Mesothelial cell of epicardium (in vitro differentiated cells): ENCODE measurements around the gene OR5K1. TPM values are rescaled to one million over a fixed set of nuclear protein-coding genes. Genes with fewer than 3 reads are reported as not detected.

ENCODE experiments used
- DNase-seq, 2 experiments: peaks; one replicate each; pipeline ENCODE4 v3.0.0; 2021; ENCODE audit warnings: low spot score in 2 of 2; ENCODE audit not compliant: unreplicated experiment in 2 of 2
- H3K27ac Mint-ChIP-seq: 2 replicates; pipeline ENCODE4 v1.8.0; 2021; ENCODE audit warnings: mixed read lengths
- H3K27me3 Mint-ChIP-seq: 2 replicates; pipeline ENCODE4 v1.8.0; 2021; ENCODE audit warnings: low read depth, mixed read lengths
- H3K36me3 Mint-ChIP-seq: 2 replicates; pipeline ENCODE4 v1.8.0; 2021; ENCODE audit warnings: mixed read lengths
- H3K4me1 Mint-ChIP-seq: 2 replicates; pipeline ENCODE4 v1.8.0; 2021; ENCODE audit warnings: mixed read lengths
- H3K4me3 Mint-ChIP-seq: 2 replicates; pipeline ENCODE4 v1.8.0; 2021; ENCODE audit warnings: mild to moderate bottlenecking, moderate library complexity, mixed read lengths
- H3K9me3 Mint-ChIP-seq: 2 replicates; pipeline ENCODE4 v1.8.0; 2021; ENCODE audit warnings: mixed read lengths
- total RNA-seq: library from RNA; stranded (reverse); gene quantifications from 3 replicates; pipeline ENCODE4 v1.2.1, GENCODE V29; 2021
- TF ChIP-seq, protein P1 (sequence below): fragments of 200-600 bp; sonication (generic); IDR thresholded peaks from one replicate; pipeline ENCODE4 v1.5.0; 2021; ENCODE audit warnings: antibody characterized with exemption; ENCODE audit not compliant: unreplicated experiment

OR5K1 gene
- total RNA-seq, 1 donor from 2014 or later, result not detected

DNA sequence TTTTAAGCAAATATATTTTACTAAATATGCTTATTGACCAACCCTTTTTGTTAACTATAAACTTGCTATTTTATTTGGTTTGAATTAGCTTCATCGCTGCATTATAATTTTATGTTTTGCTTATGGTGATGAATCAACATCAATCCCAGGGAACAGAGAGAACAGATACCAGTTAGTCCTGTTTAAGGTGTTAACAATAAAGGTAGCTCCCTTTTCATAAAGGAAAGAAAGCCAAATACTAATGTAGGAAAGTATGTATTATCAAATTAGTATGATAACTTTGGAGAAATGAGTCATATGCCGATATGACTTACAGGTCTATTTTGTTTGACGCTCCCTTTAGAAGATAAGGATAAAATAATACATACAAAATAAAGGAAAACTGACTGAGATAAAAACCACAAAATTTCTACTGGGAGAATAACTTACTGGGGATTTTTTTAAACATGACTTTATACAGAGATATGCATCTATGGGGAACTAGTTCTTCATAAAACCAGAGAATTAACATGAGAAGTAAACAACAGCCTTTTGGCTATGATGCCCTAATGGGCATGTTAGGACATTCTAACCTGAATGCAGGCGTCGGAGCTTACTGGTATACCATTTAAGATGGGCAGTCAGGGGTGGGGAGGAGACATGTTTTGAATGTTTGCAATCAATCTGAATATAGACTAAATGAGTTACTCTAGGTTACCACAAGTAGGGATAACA is 39.0 kb downstream of the OR5K1 start:
- Mint-ChIP-seq H3K4me3 (no peak overlapping the region), H3K36me3 (peaks cover 2% of the 10 kb centered on the region), H3K9me3 (peaks cover 9% of the 10 kb centered on the region), H3K4me1 (peaks cover 21% of the 10 kb centered on the region), H3K27ac (no peak overlapping the region), H3K27me3 (peaks cover 4% of the 10 kb centered on the region)
- DNase-seq, result no peak
- TF ChIP-seq, protein P1, sequence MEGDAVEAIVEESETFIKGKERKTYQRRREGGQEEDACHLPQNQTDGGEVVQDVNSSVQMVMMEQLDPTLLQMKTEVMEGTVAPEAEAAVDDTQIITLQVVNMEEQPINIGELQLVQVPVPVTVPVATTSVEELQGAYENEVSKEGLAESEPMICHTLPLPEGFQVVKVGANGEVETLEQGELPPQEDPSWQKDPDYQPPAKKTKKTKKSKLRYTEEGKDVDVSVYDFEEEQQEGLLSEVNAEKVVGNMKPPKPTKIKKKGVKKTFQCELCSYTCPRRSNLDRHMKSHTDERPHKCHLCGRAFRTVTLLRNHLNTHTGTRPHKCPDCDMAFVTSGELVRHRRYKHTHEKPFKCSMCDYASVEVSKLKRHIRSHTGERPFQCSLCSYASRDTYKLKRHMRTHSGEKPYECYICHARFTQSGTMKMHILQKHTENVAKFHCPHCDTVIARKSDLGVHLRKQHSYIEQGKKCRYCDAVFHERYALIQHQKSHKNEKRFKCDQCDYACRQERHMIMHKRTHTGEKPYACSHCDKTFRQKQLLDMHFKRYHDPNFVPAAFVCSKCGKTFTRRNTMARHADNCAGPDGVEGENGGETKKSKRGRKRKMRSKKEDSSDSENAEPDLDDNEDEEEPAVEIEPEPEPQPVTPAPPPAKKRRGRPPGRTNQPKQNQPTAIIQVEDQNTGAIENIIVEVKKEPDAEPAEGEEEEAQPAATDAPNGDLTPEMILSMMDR, result no peak

DNA sequence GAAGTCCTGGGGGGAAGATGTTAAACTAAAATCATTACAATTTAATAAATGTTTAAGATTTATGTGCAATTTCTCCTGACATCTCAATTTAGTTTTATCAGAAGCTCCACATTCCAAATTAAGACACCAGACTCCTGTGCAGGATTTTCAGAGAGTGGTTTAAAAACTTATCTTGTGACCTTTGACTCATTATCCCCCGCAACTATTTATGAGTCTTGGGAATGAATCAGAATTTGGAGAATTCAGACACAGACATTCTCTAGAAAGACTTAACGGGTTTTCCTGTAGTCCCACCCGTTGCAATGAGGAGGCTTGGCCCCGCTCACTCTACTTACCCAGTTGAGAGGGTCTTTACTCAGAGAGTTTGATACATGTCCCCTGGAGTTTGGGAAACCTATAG is 41.5 kb downstream of the OR5K1 start:
- no peak overlapping the region for H3K27ac Mint-ChIP-seq
- H3K36me3 Mint-ChIP-seq, result peaks cover 2% of the 10 kb centered on the region
- no peaks in the 10 kb centered on the region for H3K27me3 Mint-ChIP-seq
- DNase-seq, result no peak
- H3K9me3 Mint-ChIP-seq, result peaks cover 10% of the 10 kb centered on the region
- H3K4me3 Mint-ChIP-seq, result no peak overlapping the region
- TF ChIP-seq, protein P1, result no peak
- peaks cover 21% of the 10 kb centered on the region for H3K4me1 Mint-ChIP-seq

DNA sequence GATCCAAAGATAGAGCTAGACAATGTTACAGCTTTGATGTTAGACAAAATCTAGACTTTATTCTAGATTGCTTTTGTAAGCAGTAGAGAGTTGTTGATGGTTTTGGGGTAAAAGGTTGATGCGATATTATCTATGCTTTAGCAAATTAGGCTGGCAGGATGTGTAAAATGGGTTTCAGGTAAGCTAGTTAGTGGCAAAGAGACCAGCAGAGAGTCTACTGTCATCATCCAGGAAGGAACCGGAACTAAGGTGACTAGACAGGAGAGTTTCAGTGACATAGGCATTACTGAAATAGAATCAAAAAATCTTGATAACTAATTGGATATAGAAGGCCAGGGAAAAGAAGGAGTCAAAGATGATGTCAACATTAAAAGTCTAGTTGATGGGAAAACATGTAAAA is 45.6 kb downstream of the OR5K1 start:
- H3K4me3 Mint-ChIP-seq, result no peak overlapping the region
- H3K27ac Mint-ChIP-seq, result no peak overlapping the region
- peaks cover 8% of the 10 kb centered on the region for H3K4me1 Mint-ChIP-seq
- peaks cover 5% of the 10 kb centered on the region for H3K36me3 Mint-ChIP-seq
- no peaks in the 10 kb centered on the region for H3K27me3 Mint-ChIP-seq
- TF ChIP-seq, protein P1, result no peak
- H3K9me3 Mint-ChIP-seq, result peaks cover 10% of the 10 kb centered on the region
- DNase-seq, result no peak

DNA sequence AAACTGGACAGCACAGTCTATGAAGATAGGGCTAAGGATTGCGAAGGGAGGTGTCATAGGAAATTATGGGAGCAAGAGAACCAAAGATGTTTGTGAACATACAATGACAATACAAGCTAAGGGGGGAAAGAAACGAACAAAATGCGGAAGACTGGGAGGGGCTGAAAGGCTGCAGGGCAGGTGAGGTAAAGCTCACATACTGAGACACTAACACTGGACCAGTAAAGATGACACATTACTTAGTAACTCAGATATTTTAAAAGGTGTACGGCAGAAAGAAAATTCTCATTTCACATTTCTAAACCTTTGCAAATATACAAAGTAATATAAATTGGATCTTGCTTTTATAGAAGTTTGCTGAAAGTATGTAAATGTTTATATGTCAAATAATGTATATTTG is 49.6 kb downstream of the OR5K1 start:
- Mint-ChIP-seq H3K27ac (no peak overlapping the region), H3K4me3 (no peak overlapping the region), H3K36me3 (peaks cover 11% of the 10 kb centered on the region), H3K4me1 (no peaks in the 10 kb centered on the region), H3K9me3 (no peaks in the 10 kb centered on the region), H3K27me3 (no peaks in the 10 kb centered on the region)
- no peak for DNase-seq
- TF ChIP-seq, protein P1, result no peak

DNA sequence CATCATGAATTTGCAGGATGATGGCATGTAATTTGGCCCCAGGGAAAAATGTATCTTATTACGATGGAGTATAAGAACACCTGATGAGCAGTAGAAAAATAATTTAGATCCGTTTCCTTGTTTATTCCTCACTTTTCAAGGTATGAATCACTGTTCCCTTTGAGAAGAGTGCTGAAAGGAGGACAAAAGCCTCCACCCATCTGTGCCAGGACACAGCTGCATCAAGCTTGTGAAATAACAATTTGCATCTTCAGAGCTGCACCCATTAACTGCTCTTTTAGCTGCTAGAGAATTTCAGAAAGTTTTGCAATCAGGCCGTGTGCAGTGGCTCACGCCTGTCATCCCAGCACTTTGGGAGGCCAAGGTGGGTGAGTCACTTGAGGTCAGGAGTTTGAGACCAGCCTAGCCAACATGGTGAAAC is 50.1 kb downstream of the OR5K1 start:
- no peaks in the 10 kb centered on the region for H3K27me3 Mint-ChIP-seq
- H3K4me3 Mint-ChIP-seq, result no peak overlapping the region
- no peak overlapping the region for H3K27ac Mint-ChIP-seq
- peaks cover 11% of the 10 kb centered on the region for H3K36me3 Mint-ChIP-seq
- H3K9me3 Mint-ChIP-seq, result no peaks in the 10 kb centered on the region
- no peaks in the 10 kb centered on the region for H3K4me1 Mint-ChIP-seq
- TF ChIP-seq, protein P1, result no peak
- no peak for DNase-seq
